Measurements from ENCODE around the gene PIK3CA.

PIK3CA gene

GRCh38 chr3:179182902-179183301, 34.7 kb downstream of the PIK3CA start:
- TF ChIP-seq ZFX (IDR thresholded peaks at IDR 0.05) (no peak), CTCF (conservative IDR thresholded peaks at IDR 0.05) (no peak)
- H3K27ac ChIP-seq, result no peak overlapping the region

- H3K27ac ChIP-seq, result no peak overlapping the region
- no peak for TF ChIP-seq ZFX (IDR thresholded peaks at IDR 0.05)
- no peak for TF ChIP-seq CTCF (conservative IDR thresholded peaks at IDR 0.05)
Measured at GRCh38 chr3:179184826-179185225, 36.7 kb downstream of the PIK3CA start.

GRCh38 chr3:179186426-179186825, 38.3 kb downstream of the PIK3CA start:
- H3K27ac ChIP-seq, result no peak overlapping the region
- no peak for TF ChIP-seq ZFX (IDR thresholded peaks at IDR 0.05)
- no peak for TF ChIP-seq CTCF (conservative IDR thresholded peaks at IDR 0.05)

GRCh38 chr3:179189759-179190158, 41.6 kb downstream of the PIK3CA start:
- H3K27ac ChIP-seq, result no peak overlapping the region
- no peak for TF ChIP-seq CTCF (conservative IDR thresholded peaks at IDR 0.05)
- no peak for TF ChIP-seq ZFX (IDR thresholded peaks at IDR 0.05)

GRCh38 chr3:179190581-179190980, 42.4 kb downstream of the PIK3CA start:
- H3K27ac ChIP-seq, result no peak overlapping the region
- TF ChIP-seq ZFX (IDR thresholded peaks at IDR 0.05) (no peak), CTCF (conservative IDR thresholded peaks at IDR 0.05) (no peak)

- H3K27ac ChIP-seq, result no peak overlapping the region
- TF ChIP-seq ZFX (IDR thresholded peaks at IDR 0.05) (no peak), CTCF (conservative IDR thresholded peaks at IDR 0.05) (no peak)
Measured at GRCh38 chr3:179192542-179192941, 44.4 kb downstream of the PIK3CA start.

- TF ChIP-seq CTCF (conservative IDR thresholded peaks at IDR 0.05) (no peak), ZFX (IDR thresholded peaks at IDR 0.05) (no peak)
- no peak overlapping the region for H3K27ac ChIP-seq
Measured at GRCh38 chr3:179194931-179195330, 46.8 kb downstream of the PIK3CA start.

All from C4-2B (cell line).